MM.1S (cell line): Measurements from ENCODE around the gene ME2.

Source experiments
- DNase-seq: peaks from one replicate; pipeline ENCODE4 v3.0.0-alpha.2; 2015
- H2AFZ ChIP-seq: fragments of 300-600 bp; sonication (generic); 2 replicates; pipeline ENCODE4 v1.6.0; 2016; ENCODE audit warnings: antibody characterized with exemption, low read length
- H3F3A ChIP-seq: fragments of 300-600 bp; sonication (generic); 2 replicates; pipeline ENCODE4 v1.6.1; 2016; ENCODE audit warnings: mild to moderate bottlenecking, antibody characterized with exemption, low read length, moderate library complexity, mixed read lengths; ENCODE audit not compliant: insufficient read depth
- H3K27ac ChIP-seq: fragments of 300-600 bp; sonication (generic); 2 replicates; pipeline ENCODE4 v1.5.1; 2016; ENCODE audit warnings: mild to moderate bottlenecking, low read length
- H3K27me3 ChIP-seq: fragments of 300-600 bp; sonication (generic); replicated peaks from 2 replicates; pipeline ENCODE4 v1.6.0; 2016; ENCODE audit warnings: low read length; ENCODE audit not compliant: insufficient read depth
- H3K36me3 ChIP-seq: fragments of 300-600 bp; sonication (generic); replicated peaks from 2 replicates; pipeline ENCODE4 v1.6.1; 2016; ENCODE audit warnings: mild to moderate bottlenecking, low read length, mixed read lengths; ENCODE audit not compliant: insufficient read depth
- H3K4me1 ChIP-seq: fragments of 300-600 bp; sonication (generic); 2 replicates; pipeline ENCODE4 v1.6.1; 2016; ENCODE audit warnings: low read length, mixed read lengths
- H3K4me2 ChIP-seq: fragments of 300-600 bp; sonication (generic); 2 replicates; pipeline ENCODE4 v1.6.0; 2016; ENCODE audit warnings: low read depth, low read length
- H3K4me3 ChIP-seq: fragments of 300-600 bp; sonication (generic); 2 replicates; pipeline ENCODE4 v1.5.1; 2016; ENCODE audit warnings: low read length, mixed read lengths
- H3K79me2 ChIP-seq: fragments of 300-600 bp; sonication (generic); 2 replicates; pipeline ENCODE4 v1.6.1; 2016; ENCODE audit warnings: mixed run types, low read length, mixed read lengths
- H3K9ac ChIP-seq: fragments of 300-600 bp; sonication (generic); 2 replicates; pipeline ENCODE4 v1.6.1; 2016; ENCODE audit warnings: low read length, mixed read lengths
- H3K9me2 ChIP-seq: fragments of 300-600 bp; sonication (generic); replicated peaks from 2 replicates; pipeline ENCODE4 v1.6.1; 2016; ENCODE audit warnings: mild to moderate bottlenecking, low read length, mixed read lengths; ENCODE audit not compliant: insufficient read depth
- H3K9me3 ChIP-seq: fragments of 300-600 bp; sonication (generic); replicated peaks from 2 replicates; pipeline ENCODE4 v1.6.1; 2016; ENCODE audit warnings: mild to moderate bottlenecking, low read length, mixed read lengths; ENCODE audit not compliant: insufficient read depth
- H4K20me1 ChIP-seq: fragments of 300-600 bp; sonication (generic); 2 replicates; pipeline ENCODE4 v1.6.1; 2016; ENCODE audit warnings: mild to moderate bottlenecking, low read length, moderate library complexity, mixed read lengths; ENCODE audit not compliant: insufficient read depth
- EZH2 ChIP-seq: fragments of 300-600 bp; sonication (generic); optimal IDR thresholded peaks from 2 replicates; pipeline ENCODE3; 2017; ENCODE audit warnings: low read depth, mild to moderate bottlenecking, antibody characterized with exemption, low read length, mixed read lengths
- EZH2phosphoT487 ChIP-seq: fragments of 300-600 bp; sonication (generic); IDR thresholded peaks from 2 replicates; pipeline ENCODE4 v1.6.1; 2018; ENCODE audit warnings: antibody characterized with exemption, low read length
- TF ChIP-seq, protein P1 (sequence below): fragments of 300-600 bp; sonication (generic); IDR thresholded peaks from 2 replicates; pipeline ENCODE4 v1.5.1; 2016; ENCODE audit warnings: antibody characterized with exemption, low read length, mixed read lengths

The ME2 gene

GRCh38 chr18:50866765-50867164 is 12.2 kb upstream of the ME2 start:
- Histone ChIP-seq H3K9me2 (no peaks in the 10 kb centered on the region), H3K4me2 (no peak overlapping the region), H3K79me2 (no peaks in the 10 kb centered on the region), H3K9ac (no peak overlapping the region), H3K4me1 (peaks cover 10% of the 10 kb centered on the region), H3K4me3 (no peak overlapping the region), H4K20me1 (no peaks in the 10 kb centered on the region), H3K9me3 (no peaks in the 10 kb centered on the region), H3F3A (peaks cover 5% of the 10 kb centered on the region), H3K27ac (no peak overlapping the region), H3K36me3 (no peaks in the 10 kb centered on the region), H2AFZ (no peak overlapping the region), H3K27me3 (no peaks in the 10 kb centered on the region)
- peak; percentile 27 for DNase-seq
- no peak for TF ChIP-seq EZH2
- TF ChIP-seq, protein P1, sequence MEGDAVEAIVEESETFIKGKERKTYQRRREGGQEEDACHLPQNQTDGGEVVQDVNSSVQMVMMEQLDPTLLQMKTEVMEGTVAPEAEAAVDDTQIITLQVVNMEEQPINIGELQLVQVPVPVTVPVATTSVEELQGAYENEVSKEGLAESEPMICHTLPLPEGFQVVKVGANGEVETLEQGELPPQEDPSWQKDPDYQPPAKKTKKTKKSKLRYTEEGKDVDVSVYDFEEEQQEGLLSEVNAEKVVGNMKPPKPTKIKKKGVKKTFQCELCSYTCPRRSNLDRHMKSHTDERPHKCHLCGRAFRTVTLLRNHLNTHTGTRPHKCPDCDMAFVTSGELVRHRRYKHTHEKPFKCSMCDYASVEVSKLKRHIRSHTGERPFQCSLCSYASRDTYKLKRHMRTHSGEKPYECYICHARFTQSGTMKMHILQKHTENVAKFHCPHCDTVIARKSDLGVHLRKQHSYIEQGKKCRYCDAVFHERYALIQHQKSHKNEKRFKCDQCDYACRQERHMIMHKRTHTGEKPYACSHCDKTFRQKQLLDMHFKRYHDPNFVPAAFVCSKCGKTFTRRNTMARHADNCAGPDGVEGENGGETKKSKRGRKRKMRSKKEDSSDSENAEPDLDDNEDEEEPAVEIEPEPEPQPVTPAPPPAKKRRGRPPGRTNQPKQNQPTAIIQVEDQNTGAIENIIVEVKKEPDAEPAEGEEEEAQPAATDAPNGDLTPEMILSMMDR: peak; percentile 36

- H3K4me2 ChIP-seq: peak overlapping the region; percentile 40; the same call in 1 of the 2 replicates
- peaks cover 10% of the 10 kb centered on the region for H3K4me1 ChIP-seq
- no peak for TF ChIP-seq EZH2phosphoT487
- no peak for TF ChIP-seq EZH2
- TF ChIP-seq, protein P1: no peak
- no peaks in the 10 kb centered on the region for H3K27me3 ChIP-seq
- H3K9ac ChIP-seq: no peak overlapping the region
- no peaks in the 10 kb centered on the region for H3K9me3 ChIP-seq
- no peaks in the 10 kb centered on the region for H3K79me2 ChIP-seq
- no peaks in the 10 kb centered on the region for H3K36me3 ChIP-seq
- H3K9me2 ChIP-seq: no peaks in the 10 kb centered on the region
- H3F3A ChIP-seq: peaks cover 5% of the 10 kb centered on the region
- peak overlapping the region; percentile 64; the same call in 1 of the 2 replicates for H3K27ac ChIP-seq
- H3K4me3 ChIP-seq: no peak overlapping the region
- H2AFZ ChIP-seq: peak overlapping the region; percentile 64
- peak; percentile 66 for DNase-seq
- H4K20me1 ChIP-seq: no peaks in the 10 kb centered on the region
Measured at GRCh38 chr18:50869150-50869549, 9.8 kb upstream of the ME2 start.

GRCh38 chr18:50870138-50870845 is 8.6 kb upstream of the ME2 start:
- H3K27ac ChIP-seq: no peak overlapping the region
- no peaks in the 10 kb centered on the region for H3K27me3 ChIP-seq
- no peaks in the 10 kb centered on the region for H3K9me2 ChIP-seq
- no peak for DNase-seq
- TF ChIP-seq, protein P1: no peak
- no peak for TF ChIP-seq EZH2phosphoT487
- TF ChIP-seq EZH2: no peak
- H3K9ac ChIP-seq: no peak overlapping the region
- no peaks in the 10 kb centered on the region for H3K36me3 ChIP-seq
- no peak overlapping the region for H2AFZ ChIP-seq
- no peaks in the 10 kb centered on the region for H3K9me3 ChIP-seq
- H3K79me2 ChIP-seq: no peaks in the 10 kb centered on the region
- H3K4me3 ChIP-seq: no peak overlapping the region
- H3F3A ChIP-seq: peaks cover 5% of the 10 kb centered on the region
- no peak overlapping the region for H3K4me2 ChIP-seq
- H4K20me1 ChIP-seq: no peaks in the 10 kb centered on the region
- H3K4me1 ChIP-seq: peaks cover 10% of the 10 kb centered on the region
